ENCODE results near the gene NCAM2. TPM values are rescaled to one million over a fixed set of nuclear protein-coding genes. Genes with fewer than 3 reads are reported as not detected.

Gene NCAM2
- total and polyA plus RNA-seq, 11 donors, result 0.19 to 4.3 (median 2.9) TPM

DNA sequence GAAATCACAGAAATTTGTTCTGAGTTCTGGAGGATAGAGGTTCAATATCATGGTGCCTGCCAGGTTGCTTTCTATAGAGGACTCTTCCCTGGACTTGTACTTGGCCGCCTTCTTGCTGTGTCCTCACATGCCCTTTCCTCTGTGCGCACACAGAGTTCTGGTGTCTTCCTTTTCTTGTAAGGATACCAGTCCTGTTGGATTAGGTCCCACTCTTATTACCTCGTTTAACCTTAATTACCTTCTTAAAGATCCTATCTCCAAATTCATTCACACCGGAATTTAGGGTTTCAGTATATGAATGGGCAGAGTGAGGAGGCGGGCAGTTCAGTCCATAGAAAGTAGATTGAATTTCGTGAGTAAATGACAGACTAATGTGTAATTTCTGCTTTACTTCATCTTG is 413.9 kb downstream of the NCAM2 start:
- no peak for ATAC-seq

GRCh38 chr21:21415741-21416140 is 417.5 kb downstream of the NCAM2 start:
- Histone ChIP-seq H3K27me3 (no peaks in the 10 kb centered on the region), H3K36me3 (no peaks in the 10 kb centered on the region), H3K4me1 (no peaks in the 10 kb centered on the region), H3K27ac (no peak overlapping the region), H3K9me3 (no peaks in the 10 kb centered on the region), H3K4me3 (no peak overlapping the region)
- WGBS, 4 donors, result 63 to 75% (median 71%) methylated on average over 1 of the region's 1 CpG
- intact Hi-C loops (cut with DNase I), result no loop called here
- DNase-seq (no peak), ATAC-seq (no peak)
- TF ChIP-seq POLR2A (IDR thresholded peaks at IDR 0.05) (no peak), CTCF (IDR thresholded peaks at IDR 0.05) (no peak)

More for the DNA sequence above, 413.9 kb downstream of the NCAM2 start:
- Histone ChIP-seq H3K27me3 (no peaks in the 10 kb centered on the region), H3K36me3 (no peaks in the 10 kb centered on the region), H3K9me3 (peaks cover 0 to under 1% (median 0%) of the 10 kb centered on the region in 12 donors), H3K4me3 (no peak overlapping the region), H3K27ac (no peak overlapping the region), H3K4me1 (no peaks in the 10 kb centered on the region)
- WGBS, 4 donors, result 70 to 79% (median 78%) methylated on average over 6 of the region's 6 CpGs
- TF ChIP-seq POLR2A (IDR thresholded peaks at IDR 0.05), result no peak
- TF ChIP-seq CTCF (IDR thresholded peaks at IDR 0.05), result no peak
- no peak for DNase-seq
- intact Hi-C loops (cut with DNase I), result no loop called here

- Histone ChIP-seq H3K27ac (no peak overlapping the region), H3K9me3 (no peaks in the 10 kb centered on the region), H3K4me1 (no peaks in the 10 kb centered on the region), H3K27me3 (no peaks in the 10 kb centered on the region), H3K4me3 (no peak overlapping the region), H3K36me3 (no peaks in the 10 kb centered on the region)
- WGBS, 4 donors, result 86 to 94% (median 92%) methylated on average over 1 of the region's 1 CpG
- no peak for TF ChIP-seq POLR2A (IDR thresholded peaks at IDR 0.05)
- no peak for TF ChIP-seq CTCF (IDR thresholded peaks at IDR 0.05)
- ATAC-seq, result no peak
- intact Hi-C loops (cut with DNase I), result no loop called here
- no peak for DNase-seq
Measured at GRCh38 chr21:21434944-21435343, 436.7 kb downstream of the NCAM2 start.

GRCh38 chr21:21436012-21436534 is 437.9 kb downstream of the NCAM2 start:
- intact Hi-C loops (cut with DNase I), result no loop called here
- Histone ChIP-seq H3K4me1 (no peaks in the 10 kb centered on the region), H3K27ac (no peak overlapping the region), H3K4me3 (no peak overlapping the region), H3K9me3 (no peaks in the 10 kb centered on the region), H3K36me3 (no peaks in the 10 kb centered on the region), H3K27me3 (no peaks in the 10 kb centered on the region)
- no peak for DNase-seq
- ATAC-seq, result no peak
- TF ChIP-seq POLR2A (IDR thresholded peaks at IDR 0.05), result no peak
- TF ChIP-seq CTCF (IDR thresholded peaks at IDR 0.05), result no peak
- WGBS, 4 donors, result 33 to 49% (median 36%) methylated on average over 1 of the region's 1 CpG

Data from heart left ventricle (tissue), 16 donors.